AG04450 (cell line): ENCODE measurements around the gene ZNF714. TPM values are rescaled to one million over a fixed set of nuclear protein-coding genes. Genes with fewer than 3 reads are reported as not detected.

Source experiments
- CTCF ChIA-PET: fragments of 300-600, 350-600 bp; formaldehyde crosslinking; extraction: SDS; loops from one replicate; lab custom pipeline; 2022; ENCODE audit warnings: antibody characterized with exemption, inconsistent platforms; lab: Charles Lee
- POLR2A ChIA-PET: fragments of 350-600 bp; formaldehyde crosslinking; extraction: SDS; loops from one replicate; lab custom pipeline; 2021; ENCODE audit warnings: antibody characterized with exemption, inconsistent platforms; lab: Yijun Ruan, JAX
- DNase-seq: peaks from one replicate; pipeline ENCODE4 v3.0.0-alpha.2; 2011; ENCODE audit warnings: low read depth, low spot score
- H3K27ac ChIP-seq: one replicate; pipeline ENCODE4 v1.5.1; 2012; ENCODE audit warnings: low read depth, low read length, control low read depth
- H3K27me3 ChIP-seq: one replicate; pipeline ENCODE4 v1.6.0; 2012; ENCODE audit warnings: low read length; ENCODE audit not compliant: control insufficient read depth, insufficient read depth
- H3K4me3 ChIP-seq: 2 replicates; pipeline ENCODE4 v1.5.1; 2011; ENCODE audit warnings: mild to moderate bottlenecking, low read depth, low read length, control low read depth
- H3K9me3 ChIP-seq: 2 replicates; pipeline ENCODE4 v1.5.1; 2012; ENCODE audit warnings: low read length; ENCODE audit not compliant: control insufficient read depth, insufficient read depth
- CTCF ChIP-seq: IDR thresholded peaks from 2 replicates; pipeline ENCODE4 v1.5.1; 2011; ENCODE audit warnings: low read depth, low read length, control low read depth, inconsistent platforms
- polyA plus RNA-seq: library from polyadenylated mRNA; depleted of rRNA; stranded (reverse); fragments of >200 nt; gene quantifications from 2 replicates; pipeline ENCODE4 v1.2.3, GENCODE V29; 2011

Gene ZNF714
- polyA plus RNA-seq, 1 experiment, result 9.8 TPM

DNA sequence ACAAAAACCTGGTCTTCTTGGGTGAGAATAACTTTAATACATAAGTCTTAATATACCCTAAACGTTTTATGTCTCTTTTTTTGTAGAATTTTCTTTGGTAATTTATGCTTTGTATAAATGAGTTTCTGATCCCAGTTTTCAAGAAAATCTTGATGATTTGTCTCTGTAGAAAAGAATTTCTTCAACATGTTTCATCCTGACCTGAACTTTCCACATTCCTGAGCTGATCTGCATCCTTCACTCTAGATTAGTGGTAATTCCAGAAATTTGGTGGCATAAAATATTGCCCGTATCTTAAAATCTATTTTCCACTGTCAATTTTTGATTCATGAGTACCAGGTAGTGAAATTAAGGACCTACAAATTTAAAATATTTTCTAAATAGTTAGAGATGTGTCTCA lies 16.3 kb downstream of the ZNF714 start:
- H3K27me3 ChIP-seq, result no peaks in the 10 kb centered on the region
- H3K27ac ChIP-seq, result no peak overlapping the region
- ChIA-PET POLR2A (no interaction called here), CTCF (no interaction called here)
- no peaks in the 10 kb centered on the region for H3K9me3 ChIP-seq
- TF ChIP-seq CTCF, result no peak
- no peak overlapping the region for H3K4me3 ChIP-seq
- DNase-seq, result no peak

DNA sequence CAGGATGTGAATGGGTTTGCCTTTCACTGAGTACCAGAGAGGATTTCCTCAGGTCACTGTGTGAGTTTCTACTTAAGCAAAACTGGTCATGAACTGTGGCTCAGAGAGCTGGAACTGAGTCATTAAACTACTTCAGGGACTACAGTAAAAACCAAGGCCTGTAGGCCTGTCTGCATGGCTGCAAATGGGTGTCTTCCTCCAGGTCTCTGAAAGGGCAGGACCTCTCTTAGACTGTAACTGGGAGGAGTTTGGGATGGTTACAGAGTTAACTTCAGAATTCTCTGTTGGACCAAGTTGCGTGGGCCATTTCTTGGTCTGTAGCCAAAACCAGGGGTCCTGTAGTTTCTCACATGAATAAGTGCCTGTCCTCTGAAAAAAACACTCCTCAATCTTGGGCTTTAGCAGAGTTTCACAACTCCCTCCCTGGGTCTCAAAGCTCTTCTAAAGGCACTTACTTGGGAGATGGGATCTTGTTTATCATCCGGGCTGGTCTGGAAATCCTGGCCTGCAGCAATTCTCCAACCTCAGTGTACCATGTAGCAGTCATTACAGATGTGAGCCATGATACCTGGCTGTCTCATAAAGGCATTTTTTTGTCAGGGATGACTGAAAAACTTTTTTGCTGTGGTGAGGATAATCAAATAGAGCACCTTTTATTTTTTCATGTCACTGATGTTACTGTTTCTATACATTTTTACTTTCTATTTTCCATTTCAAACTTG lies 19.7 kb downstream of the ZNF714 start:
- no peak for TF ChIP-seq CTCF
- Histone ChIP-seq H3K27ac (no peak overlapping the region), H3K4me3 (no peak overlapping the region), H3K9me3 (0 out of 2 replicates have a peak, but pooled peaks cover 3% of the 10 kb centered on the region), H3K27me3 (no peaks in the 10 kb centered on the region)
- CTCF ChIA-PET, result no interaction called here
- DNase-seq, result no peak
- POLR2A ChIA-PET, result no interaction called here

- CTCF ChIA-PET, result interaction anchor here (1.3 kb wide), 1 partner anchor 33 kb away, joined by 3 read pairs; the partner anchor contains the start of gene ZNF431
- POLR2A ChIA-PET, result no interaction called here
- DNase-seq, result no peak
- no peak for TF ChIP-seq CTCF
- Histone ChIP-seq H3K9me3 (0 out of 2 replicates have a peak, but pooled peaks cover 3% of the 10 kb centered on the region), H3K4me3 (no peak overlapping the region), H3K27ac (no peak overlapping the region), H3K27me3 (no peaks in the 10 kb centered on the region)
Observed at GRCh38 chr19:21109116-21109515, 27.1 kb downstream of the ZNF714 start.

DNA sequence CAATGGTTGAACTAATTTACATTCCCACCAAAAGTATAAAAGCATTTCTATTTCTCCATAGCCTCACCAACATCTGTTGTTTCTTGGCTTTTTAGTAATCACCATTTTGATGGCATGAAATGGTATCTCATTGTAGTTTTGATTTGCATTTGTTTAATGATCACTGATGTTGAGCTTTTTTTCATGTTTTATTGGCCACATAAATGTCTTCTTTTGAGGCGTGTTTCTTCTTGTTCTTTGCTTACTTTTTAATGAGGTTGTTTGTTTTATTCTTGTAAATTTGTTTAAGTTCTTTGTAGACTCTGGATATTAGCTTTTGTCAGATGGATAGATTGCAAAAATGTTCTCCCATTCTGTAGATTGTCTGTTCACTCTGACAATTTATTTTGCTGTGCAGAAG lies 28.2 kb downstream of the ZNF714 start:
- TF ChIP-seq CTCF, result no peak
- CTCF ChIA-PET, result interaction anchor here (1.3 kb wide), 1 partner anchor 32 kb away, joined by 3 read pairs; the partner anchor contains the start of gene ZNF431

GRCh38 chr19:21115430-21115829 lies 33.4 kb downstream of the ZNF714 start:
- Histone ChIP-seq H3K27me3 (no peaks in the 10 kb centered on the region), H3K4me3 (no peak overlapping the region), H3K9me3 (no peaks in the 10 kb centered on the region), H3K27ac (no peak overlapping the region)
- ChIA-PET CTCF (no interaction called here), POLR2A (interaction anchor here (0.6 kb wide), 2 partner anchors 23 to 552 kb away, joined by 3 to 5 read pairs; no protein-coding TSS in a partner anchor)
- no peak for DNase-seq
- no peak for TF ChIP-seq CTCF

More for the DNA sequence above, 28.2 kb downstream of the ZNF714 start:
- Histone ChIP-seq H3K4me3 (no peak overlapping the region), H3K27ac (no peak overlapping the region), H3K27me3 (no peaks in the 10 kb centered on the region), H3K9me3 (no peaks in the 10 kb centered on the region)
- no peak for DNase-seq
- POLR2A ChIA-PET, result no interaction called here
